GM19324 (cell line): Measurements from ENCODE around the gene RAD51B.
"Not testable (repeated sequence)": the region's sequence is repeated elsewhere in the genome, so short reads cannot be mapped to it uniquely, and the experiment has no call there.

Experiments
- ATAC-seq: cut with Tn5 transposase; IDR thresholded peaks from one replicate; pipeline ENCODE4 v1.9.1; 2021; ENCODE audit warnings: mild to moderate bottlenecking, moderate library complexity; ENCODE audit not compliant: unreplicated experiment, low FRiP score

RAD51B gene

DNA sequence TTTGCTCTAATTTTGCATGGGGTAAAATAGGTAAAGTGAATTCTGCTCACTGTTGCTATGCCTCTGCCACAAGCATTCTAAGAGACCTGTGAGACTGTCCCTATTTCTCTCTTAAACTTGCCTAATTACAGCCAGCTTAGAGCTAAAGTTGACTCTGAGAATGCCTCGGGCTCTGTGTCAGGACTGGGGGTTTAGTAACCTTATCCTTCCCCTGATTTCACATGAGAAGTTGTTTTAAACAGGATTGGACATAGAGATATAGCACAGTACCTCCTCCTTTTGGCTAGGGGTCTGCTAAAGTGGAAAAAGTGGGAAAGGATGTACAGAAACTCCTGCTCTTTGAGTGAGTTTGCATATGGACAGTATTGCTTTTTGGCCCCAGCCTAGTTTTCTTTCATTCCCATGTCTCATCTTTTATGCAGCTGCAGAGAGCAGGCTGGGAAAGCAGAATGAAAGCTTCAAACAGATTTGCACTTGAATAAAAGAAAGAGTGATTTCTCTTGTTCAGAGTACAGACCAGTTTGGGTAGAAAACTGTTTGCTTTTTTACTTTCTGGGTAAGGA, 122.0 kb downstream of the RAD51B start:
- no peak for ATAC-seq

DNA sequence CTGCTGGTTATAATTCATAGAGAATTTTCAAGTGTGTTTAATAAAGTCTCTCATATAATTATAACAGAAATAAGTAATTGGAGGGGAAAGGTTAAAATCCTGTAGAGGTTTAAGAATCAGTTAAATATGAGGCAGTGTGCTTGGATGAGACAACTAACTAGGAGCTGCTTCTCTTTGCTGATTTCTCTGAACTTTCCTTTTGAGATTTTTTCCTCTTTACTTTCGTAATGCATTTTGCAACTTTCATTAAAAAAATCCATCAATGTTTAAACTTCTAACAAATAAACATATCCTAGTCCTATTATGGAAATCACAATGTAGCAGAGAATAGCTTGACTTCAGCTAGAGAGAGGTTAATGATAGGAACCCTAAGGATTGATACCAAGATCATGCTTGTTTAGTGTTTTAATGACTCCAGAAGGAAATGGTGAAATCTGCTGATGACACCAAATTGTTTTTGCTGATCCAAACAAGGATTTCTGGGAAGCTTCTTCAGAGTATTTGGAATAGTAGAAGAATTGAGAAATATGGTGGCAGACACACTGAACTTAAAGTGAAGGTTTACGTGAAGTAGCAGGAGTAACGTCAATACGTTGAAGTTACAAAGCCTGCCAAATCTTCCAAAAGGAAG, 122.6 kb downstream of the RAD51B start:
- no peak for ATAC-seq

DNA sequence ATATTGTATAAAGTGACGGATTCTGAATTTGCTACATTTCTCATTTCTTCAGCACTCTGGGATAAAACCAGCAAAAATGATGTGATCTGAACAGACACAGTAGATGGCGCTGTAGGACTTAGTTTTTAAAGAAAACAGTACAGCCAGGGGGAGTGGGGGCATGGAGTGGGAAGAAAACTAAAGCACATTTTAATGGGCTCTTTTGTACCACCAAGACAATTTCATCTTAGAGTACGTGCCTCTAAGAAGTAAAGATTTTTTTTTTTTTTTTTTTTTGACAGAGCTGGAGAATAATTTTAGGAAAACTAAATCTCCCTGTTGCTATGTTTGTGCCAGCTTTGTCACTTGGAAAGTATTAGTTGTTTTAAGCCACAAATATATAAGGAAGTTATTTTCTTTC, 124.4 kb downstream of the RAD51B start:
- ATAC-seq, result no peak

DNA sequence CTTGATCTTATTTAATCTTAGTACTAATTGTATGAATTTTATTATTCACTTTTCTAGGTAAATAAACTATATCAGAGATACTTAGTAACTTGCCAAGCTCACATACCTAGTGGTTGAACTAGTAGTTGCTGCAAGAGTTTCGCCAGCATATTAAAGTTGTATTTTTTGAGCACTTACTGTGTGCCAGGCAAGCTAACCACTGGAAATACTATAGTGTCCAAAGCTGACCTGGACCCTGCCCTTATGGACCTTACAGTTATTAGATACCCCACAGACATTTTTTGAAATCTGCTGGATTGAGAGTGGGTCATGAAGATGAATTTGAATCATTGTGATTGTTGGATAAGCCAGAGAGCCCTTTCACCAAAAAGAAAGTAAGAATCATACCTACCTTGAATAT, 125.0 kb downstream of the RAD51B start:
- ATAC-seq, result no peak

DNA sequence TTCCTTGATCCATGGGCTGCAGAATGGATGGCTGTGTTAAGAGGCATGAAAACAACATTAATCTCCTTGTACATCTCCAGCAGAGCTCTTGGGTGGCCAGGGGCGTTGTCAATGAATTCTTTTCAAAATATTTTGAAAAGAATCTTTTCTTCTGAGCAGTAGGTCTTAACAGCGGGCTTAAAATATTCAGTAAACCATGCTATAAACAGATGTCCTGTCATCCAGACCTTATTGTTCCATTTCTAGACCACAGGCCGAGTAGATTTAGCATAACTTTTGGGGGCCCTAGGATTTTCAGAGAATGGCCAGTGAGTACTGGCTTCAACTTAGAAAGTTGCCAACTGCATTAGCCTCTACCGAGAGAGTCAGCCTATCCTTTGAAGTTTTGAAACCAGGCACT, 130.2 kb downstream of the RAD51B start:
- ATAC-seq, result no peak

DNA sequence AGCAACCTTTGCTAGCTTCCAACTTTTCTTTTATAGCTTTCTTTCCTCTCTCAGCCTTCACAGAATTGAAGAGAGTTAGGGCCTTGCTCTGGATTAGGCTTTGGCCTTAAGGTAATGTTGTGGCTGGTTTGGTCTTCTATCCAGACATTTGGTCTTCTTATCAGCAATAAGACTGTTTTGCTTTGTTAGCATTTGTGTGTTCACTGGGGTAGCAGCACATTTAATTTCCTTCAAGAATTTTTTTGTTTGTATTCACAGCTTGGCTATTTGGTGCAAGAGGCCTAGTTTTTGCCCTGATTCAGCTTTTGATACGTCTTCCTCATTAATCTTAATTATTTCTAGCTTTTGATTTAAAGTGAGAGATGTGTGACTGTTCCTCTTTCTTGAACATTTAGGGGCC, 130.8 kb downstream of the RAD51B start:
- no peak for ATAC-seq

DNA sequence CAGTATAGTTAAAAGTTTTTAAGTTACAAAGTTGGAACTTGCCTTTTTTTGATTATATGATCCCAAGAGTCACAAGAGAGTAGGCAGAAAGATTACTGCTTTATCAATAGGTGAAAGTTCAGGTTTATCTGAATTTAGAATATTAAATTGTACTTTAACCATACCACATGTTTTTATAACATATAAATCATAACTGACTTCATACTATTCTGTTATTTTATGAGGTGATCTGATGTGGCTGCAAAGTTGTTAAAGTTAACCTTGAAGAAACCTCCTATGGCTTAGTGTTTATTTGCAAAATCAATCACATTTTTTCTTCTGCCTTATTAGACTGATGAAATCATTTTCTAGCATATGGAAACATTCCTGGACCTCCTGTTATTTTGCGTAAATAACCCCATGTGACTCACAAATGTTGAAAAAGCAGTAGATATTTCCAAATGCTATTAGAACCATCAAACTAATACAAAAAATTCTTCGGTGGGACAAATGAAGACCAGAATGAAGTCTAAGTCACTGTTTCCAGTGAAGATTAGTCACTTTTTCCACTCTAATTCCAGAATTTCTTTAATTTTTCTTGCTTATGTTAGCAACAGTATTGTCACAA, 132.1 kb downstream of the RAD51B start:
- ATAC-seq, result no peak

DNA sequence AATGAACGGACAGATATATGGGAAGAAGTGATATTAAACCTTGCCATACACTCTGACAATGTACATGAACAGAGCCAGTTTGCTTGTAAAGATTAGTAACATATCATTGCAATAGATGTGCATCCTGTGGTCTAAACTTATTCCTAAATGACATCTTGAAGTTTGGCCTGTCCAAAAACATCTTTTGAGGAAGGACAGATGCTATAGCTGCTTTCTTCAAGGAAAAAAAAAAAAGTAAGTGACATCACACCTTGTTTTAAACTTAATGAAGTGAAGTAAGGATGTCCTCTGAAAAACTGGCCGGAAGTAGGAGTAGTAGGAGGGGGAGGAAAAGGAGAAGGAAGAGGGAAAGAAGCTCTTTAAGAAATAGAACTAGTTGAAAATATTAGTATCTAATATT, 132.8 kb downstream of the RAD51B start:
- ATAC-seq, result no peak

DNA sequence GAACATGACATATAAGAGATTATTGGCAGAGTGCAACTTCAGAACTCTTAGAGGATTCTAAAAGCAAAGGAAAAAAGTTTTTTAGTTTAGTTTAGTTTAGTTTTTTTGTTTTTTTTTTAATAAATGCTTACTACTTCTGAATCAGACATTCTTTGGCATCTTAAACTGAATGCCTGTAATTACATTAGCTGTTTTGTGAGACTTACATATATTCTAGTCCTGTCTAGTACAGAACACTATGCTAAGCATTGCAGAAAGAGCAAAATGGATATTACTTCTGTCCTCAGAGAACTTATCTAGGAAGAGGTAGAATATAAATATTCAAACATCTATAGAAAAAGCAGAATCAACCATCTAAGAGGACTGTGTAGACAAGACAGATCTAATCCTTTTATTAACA, 133.2 kb downstream of the RAD51B start:
- ATAC-seq, result no peak

DNA sequence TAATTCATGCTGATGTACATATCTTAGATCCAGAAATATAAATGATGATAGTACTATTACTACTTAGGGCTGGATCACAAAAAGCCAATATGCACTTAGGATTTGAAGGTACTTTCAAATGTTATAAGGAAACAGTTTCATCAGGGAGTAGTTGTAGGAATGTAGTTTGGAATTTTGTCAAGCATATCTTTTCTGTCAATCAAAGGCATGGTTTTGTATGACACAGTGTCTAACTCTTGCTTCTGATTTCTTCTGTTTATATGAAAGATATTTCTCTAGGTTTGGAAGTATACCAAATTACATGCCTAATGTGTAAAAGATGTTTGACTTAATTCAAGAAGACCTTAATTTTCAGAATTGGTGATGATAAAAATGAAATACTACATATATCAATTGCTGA, 135.7 kb downstream of the RAD51B start:
- no peak for ATAC-seq

DNA sequence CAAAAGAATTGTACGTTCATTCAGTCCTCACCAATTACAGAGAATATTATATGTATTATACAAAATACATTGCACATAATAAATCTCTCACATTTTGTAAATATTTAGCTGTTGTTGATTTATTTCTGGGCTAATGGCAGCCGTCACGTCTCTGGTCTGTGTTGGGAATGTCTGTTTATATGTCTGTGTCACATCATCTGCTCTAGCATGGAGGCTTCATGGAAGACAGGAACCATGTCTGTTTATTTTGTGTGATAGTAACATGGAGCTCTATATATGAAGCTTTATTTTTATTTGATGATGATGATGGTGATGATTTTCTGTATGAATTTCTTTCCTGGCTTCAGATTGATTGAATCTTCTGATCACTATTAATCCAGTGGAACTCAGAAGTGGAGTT, 138.4 kb downstream of the RAD51B start:
- no peak for ATAC-seq

DNA sequence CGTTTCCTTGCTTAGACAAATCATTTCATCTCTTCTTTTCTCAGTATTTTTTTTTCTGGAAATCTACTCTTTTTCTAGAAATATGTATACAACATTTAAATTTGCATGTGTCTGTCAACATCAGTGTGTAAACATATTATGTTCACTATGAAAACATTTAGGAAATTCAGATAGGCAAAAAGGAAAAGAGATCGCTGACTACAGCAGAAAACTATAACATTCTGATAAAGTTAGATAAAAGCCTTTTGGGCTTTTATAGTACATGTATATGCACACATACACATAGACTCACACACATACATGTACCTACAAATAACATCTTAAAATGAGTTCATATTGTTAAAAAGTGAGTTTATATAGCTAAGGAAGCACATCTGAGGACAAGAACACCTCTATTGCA, 142.1 kb downstream of the RAD51B start:
- ATAC-seq, result no peak

DNA sequence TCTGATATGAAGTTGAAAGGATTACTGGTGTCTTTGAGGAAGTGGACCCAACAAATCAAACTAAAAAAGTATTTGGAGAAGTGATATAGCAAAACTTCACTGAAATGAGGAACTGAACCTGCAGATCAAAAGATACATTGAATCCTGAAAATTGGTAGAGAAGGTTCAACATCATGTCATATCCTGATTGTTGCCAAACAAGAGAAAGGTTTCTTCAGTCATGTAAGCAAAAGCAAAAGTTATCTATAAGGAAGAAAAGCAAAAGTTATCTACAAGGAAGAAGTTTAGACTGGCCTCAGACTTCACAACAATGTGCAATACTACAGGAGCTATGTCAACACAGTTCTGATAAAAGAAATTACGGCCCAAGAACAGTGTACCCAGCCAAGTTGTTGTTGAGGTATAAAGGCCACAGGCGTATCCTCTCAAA, 142.7 kb downstream of the RAD51B start:
- ATAC-seq, result no peak

DNA sequence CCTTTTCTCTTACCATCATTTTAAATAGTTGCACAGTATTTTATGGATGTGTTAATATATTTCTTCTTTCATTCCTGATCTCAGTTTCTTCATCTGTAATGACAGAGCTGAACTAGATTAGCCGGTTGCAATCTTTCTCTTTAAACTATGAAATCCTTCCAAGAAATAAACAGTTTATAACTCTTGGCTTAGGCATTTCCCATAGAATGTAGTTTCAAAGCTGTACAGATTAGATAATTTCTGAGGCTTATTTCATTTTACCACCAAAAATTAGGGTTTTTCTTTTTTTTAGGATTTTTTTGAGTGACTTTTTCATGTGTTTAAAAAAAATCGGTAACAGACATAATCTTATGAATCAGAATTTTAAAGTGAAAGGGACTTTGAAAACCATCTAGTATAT, 144.0 kb downstream of the RAD51B start:
- ATAC-seq, result no peak

DNA sequence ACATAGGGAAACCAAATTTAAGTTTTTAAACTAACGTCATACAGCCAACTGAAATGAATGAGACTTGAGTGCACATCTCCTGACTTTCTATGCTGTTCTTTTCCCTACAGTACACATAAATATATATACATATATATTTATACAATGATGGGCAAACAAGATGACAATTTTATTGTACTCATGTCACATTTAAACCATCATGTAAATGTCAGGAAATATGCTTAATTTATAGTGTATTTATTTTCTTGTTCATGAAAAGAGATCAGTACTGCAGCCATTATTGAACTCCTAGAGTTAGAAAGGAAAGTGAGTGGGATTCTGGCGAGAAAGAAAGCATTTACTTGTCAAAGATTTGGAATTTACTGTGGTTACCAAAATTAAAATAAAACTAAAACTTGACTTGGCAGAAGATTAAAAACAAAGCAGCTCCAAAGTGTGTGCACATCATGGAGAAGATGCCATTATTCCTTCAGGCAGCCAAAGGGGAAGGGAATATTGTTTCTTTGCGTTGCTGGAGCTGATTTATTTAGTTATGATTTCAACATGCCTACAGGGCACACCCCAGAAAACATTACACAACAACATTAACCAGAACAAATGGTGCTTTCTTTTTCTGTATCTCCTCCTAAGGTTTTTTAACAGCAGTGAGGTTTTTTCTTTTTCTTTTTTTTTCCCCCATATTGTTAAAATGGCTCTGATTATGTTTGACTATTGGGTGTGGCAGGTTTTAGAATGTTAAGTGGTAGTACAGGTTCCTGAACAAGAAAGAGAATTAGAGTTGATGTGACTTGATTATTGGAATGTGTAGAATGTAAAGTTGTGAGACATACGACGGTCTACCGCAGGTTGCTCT, 144.6 kb downstream of the RAD51B start:
- no peak for ATAC-seq

DNA sequence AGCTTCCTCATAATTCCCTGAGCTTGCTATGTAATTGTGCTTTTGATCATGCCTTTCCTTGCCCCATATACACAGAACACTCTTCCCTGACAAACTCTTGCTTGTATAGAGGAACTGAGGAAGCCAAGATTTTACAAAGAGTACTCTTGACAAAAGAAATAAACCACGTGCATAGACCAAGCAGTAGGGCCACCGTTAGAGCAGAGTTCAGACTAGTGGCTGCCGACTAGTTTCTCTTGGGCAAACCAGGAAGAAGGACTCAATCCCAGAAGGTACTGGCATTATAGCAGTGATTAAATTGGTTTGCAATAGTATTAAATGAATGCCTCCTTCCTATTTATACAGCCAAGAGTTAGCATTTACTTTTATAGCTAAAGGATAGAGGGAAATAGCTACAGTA, 146.1 kb downstream of the RAD51B start:
- no peak for ATAC-seq

DNA sequence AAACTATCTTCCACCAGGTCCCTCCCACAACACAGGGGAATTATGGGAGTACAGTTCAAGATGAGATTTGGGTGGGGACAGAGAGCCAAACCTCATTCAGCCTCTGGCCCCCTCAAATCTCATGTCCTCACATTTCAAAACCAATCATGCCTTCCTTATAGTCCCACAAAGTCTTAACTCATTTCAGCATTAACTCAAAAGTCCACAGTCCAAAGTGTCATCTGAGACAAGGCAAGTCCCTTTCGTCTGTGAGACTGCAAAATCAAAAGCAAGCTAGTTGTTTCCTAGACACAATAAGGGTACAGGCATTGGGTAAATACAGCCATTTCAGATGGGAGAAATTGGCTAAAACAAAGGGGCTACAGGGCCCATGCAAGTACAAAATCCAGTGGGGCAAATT, 147.6 kb downstream of the RAD51B start:
- no peak for ATAC-seq

DNA sequence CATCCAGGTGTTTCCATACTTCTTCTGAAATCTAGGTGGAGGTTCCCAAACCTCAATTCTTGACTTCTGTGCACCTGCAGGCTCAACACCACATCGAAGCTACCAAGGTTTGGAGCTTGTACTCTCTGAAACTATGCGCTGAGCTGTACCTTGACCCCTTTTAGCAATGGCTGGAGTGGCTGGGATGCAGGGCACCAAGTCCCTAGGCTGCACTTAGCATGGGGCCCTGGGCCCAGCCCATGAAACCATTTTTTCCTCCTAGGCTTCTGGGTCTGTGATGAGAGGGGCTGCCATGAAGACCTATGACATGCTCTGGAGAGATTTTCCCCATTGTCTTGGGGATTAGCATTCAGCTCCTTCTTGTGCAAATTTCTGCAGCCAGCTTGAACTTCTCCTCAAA, 148.4 kb downstream of the RAD51B start:
- not testable (repeated sequence) for ATAC-seq

DNA sequence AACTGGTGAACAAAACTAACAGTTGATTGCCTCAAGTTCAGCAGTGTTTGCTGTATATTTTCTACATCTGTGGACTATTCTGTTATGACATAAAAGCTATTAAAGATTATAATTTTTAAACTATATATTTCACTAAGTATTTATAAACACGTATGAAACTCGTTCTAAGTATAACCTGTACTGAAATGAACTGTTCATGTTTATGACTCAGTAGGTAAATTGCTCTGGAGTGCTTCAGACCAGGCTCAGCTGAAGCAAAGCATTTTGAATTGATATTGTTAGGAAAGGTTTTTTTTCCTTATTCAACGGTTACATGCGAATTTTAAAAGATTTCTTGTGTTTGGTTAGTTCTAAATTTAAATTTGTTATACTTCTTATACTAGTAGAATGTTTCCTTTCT, 151.3 kb downstream of the RAD51B start:
- ATAC-seq, result no peak

DNA sequence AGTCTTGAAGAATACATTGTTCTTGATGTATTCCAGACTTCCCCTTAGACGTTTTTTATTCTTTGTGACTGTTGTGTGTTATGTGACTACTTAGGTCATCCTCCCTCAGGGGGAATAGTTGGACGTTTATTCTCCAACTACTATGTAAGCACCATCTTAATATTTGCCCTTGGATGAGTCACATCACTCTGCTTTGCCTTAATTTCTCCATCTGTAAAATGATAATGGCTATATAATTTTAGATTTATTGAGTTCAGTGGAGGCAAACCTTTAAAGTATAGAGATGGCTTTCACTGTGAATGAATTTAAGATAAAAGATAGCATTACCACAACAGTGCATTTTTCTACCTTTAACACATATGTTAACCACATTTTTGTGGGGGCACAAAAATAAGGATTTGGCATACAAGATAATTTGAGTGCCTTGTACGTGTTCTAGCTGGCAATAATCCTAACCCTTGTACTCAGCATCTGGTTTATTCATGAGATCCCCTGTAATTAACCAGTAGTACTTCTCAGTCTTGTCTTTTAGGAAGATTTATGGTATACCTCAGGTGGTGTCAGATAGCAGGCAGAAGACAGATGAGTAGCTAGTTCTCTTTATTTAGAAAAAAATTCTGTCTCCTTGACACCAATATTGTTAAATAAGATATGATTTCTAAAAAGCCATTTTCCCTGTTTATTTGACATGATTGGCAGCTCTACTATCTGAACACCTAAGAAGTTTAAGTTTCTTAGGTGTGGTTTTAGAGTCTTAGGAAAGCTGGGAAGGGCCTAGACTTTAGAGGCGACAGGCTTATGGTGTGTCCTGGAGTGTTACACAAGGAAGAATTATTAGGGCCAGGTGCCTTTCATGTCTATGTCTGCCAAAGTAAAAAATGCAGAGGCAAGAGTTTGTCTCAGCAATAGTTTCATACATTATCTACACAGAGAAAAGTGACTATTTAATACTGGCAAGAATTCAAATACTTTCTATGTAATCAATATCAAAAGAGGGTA, 152.3 kb downstream of the RAD51B start:
- no peak for ATAC-seq
